Neural cell (in vitro differentiated cells): ENCODE results near the gene RIPK3. TPM values are rescaled to one million over a fixed set of nuclear protein-coding genes. Genes with fewer than 3 reads are reported as not detected.

Experiments
- H2AFZ ChIP-seq: fragments of 200-600, 300-800 bp; sonication (generic), shearing (Covaris generic); 2 replicates; pipeline ENCODE4 v1.6.0; 2014; ENCODE audit warnings: low read depth, mild to moderate bottlenecking, antibody characterized with exemption, low read length, moderate library complexity
- H3F3A ChIP-seq: fragments of 200-600 bp; shearing (Covaris generic); 2 replicates; pipeline ENCODE4 v1.6.1; 2016; ENCODE audit warnings: mild to moderate bottlenecking, moderate library complexity, mixed read lengths, antibody characterized with exemption, low read length; ENCODE audit not compliant: insufficient read depth, poor library complexity, severe bottlenecking
- H3K27ac ChIP-seq: fragments of 200-600, 300-800 bp; sonication (generic), shearing (Covaris generic); 2 replicates; pipeline ENCODE4 v1.5.1; 2014; ENCODE audit warnings: mild to moderate bottlenecking, low read length, moderate library complexity
- H3K27me3 ChIP-seq: fragments of 300-800, 200-600 bp; sonication (generic), shearing (Covaris generic); 2 replicates; pipeline ENCODE4 v1.6.0; 2014; ENCODE audit warnings: mild to moderate bottlenecking, low read depth, low read length, moderate library complexity; ENCODE audit not compliant: insufficient read depth
- H3K36me3 ChIP-seq: fragments of 300-800, 200-600 bp; sonication (generic), shearing (Covaris generic); 2 replicates; pipeline ENCODE4 v1.5.1; 2014; ENCODE audit warnings: mild to moderate bottlenecking, antibody characterized with exemption, low read length, moderate library complexity; ENCODE audit not compliant: insufficient read depth
- H3K4me2 ChIP-seq: fragments of 300-800, 200-600 bp; sonication (generic), shearing (Covaris generic); 2 replicates; pipeline ENCODE4 v1.6.0; 2014; ENCODE audit warnings: mild to moderate bottlenecking, low read length
- H3K4me3 ChIP-seq: fragments of 300-800, 200-600 bp; sonication (generic), shearing (Covaris generic); 2 replicates; pipeline ENCODE4 v1.5.1; 2014; ENCODE audit warnings: mild to moderate bottlenecking, low read length, moderate library complexity
- H3K79me2 ChIP-seq: fragments of 200-600 bp; shearing (Covaris generic); replicated peaks from 2 replicates; pipeline ENCODE4 v1.6.0; 2014; ENCODE audit warnings: mild to moderate bottlenecking, low read length, moderate library complexity; ENCODE audit not compliant: insufficient read depth
- H3K9ac ChIP-seq: fragments of 300-800, 200-600 bp; sonication (generic), shearing (Covaris generic); 2 replicates; pipeline ENCODE4 v1.6.1; 2016; ENCODE audit warnings: mild to moderate bottlenecking, low read length, mixed read lengths
- H3K9me2 ChIP-seq: fragments of 200-600 bp; shearing (Covaris generic); 2 replicates; pipeline ENCODE4 v1.6.1; 2016; ENCODE audit warnings: mild to moderate bottlenecking, low read length, mixed read lengths; ENCODE audit not compliant: insufficient read depth
- H3K9me3 ChIP-seq: fragments of 200-600, 300-800 bp; sonication (generic), shearing (Covaris generic); 2 replicates; pipeline ENCODE4 v1.6.1; 2016; ENCODE audit warnings: mild to moderate bottlenecking, mixed run types, low read length, moderate library complexity, mixed read lengths
- H4K20me1 ChIP-seq: fragments of 200-600 bp; shearing (Covaris generic); 2 replicates; pipeline ENCODE4 v1.6.1; 2016; ENCODE audit warnings: mild to moderate bottlenecking, mixed run types; ENCODE audit not compliant: insufficient read depth
- EP300 ChIP-seq: fragments of 450-650 bp; conservative IDR thresholded peaks from 2 replicates; pipeline ENCODE4 v1.6.1; 2014; ENCODE audit warnings: antibody characterized with exemption, mild to moderate bottlenecking, moderate library complexity; ENCODE audit not compliant: poor library complexity, severe bottlenecking
- EZH2 ChIP-seq: fragments of 200-600, 300-800 bp; shearing (Covaris generic), sonication (generic); IDR thresholded peaks from 2 replicates; pipeline ENCODE4 v1.6.1; 2014; ENCODE audit warnings: antibody characterized with exemption, low read length, borderline replicate concordance, mild to moderate bottlenecking; ENCODE audit not compliant: insufficient read depth, poor library complexity, severe bottlenecking
- MXI1 ChIP-seq: fragments of 450-650 bp; conservative IDR thresholded peaks from 2 replicates; pipeline ENCODE4 v1.6.1; 2014; ENCODE audit warnings: antibody characterized with exemption, mild to moderate bottlenecking; ENCODE audit not compliant: poor library complexity, severe bottlenecking
- POLR2AphosphoS5 ChIP-seq: IDR thresholded peaks from 2 replicates; pipeline ENCODE4 v1.6.1; 2012
- RAD21 ChIP-seq: fragments of 450-650 bp; conservative IDR thresholded peaks from 2 replicates; pipeline ENCODE4 v1.6.1; 2014; ENCODE audit warnings: antibody characterized with exemption, mild to moderate bottlenecking, moderate library complexity
- REST ChIP-seq: IDR thresholded peaks from 2 replicates; pipeline ENCODE4 v1.6.1; 2012; ENCODE audit warnings: borderline replicate concordance
- SMC3 ChIP-seq: fragments of 450-650 bp; conservative IDR thresholded peaks from 2 replicates; pipeline ENCODE4 v1.6.1; 2014; ENCODE audit warnings: antibody characterized with exemption, mild to moderate bottlenecking, moderate library complexity; ENCODE audit not compliant: poor library complexity
- TAF1 ChIP-seq: IDR thresholded peaks from 2 replicates; pipeline ENCODE4 v1.6.1; 2012; ENCODE audit warnings: low read depth
- polyA plus RNA-seq: library from polyadenylated mRNA; depleted of rRNA; stranded (reverse); fragments of >200 nt; gene quantifications from 2 replicates; pipeline ENCODE4 v1.2.3, GENCODE V29; 2014
- TF ChIP-seq, protein P1 (sequence below): fragments of 450-650 bp; IDR thresholded peaks from 2 replicates; pipeline ENCODE4 v1.5.1; 2014; ENCODE audit warnings: antibody characterized with exemption, mild to moderate bottlenecking, moderate library complexity; ENCODE audit not compliant: poor library complexity, severe bottlenecking

The RIPK3 gene
- polyA plus RNA-seq, 1 donor from 2014 or later, result not detected

DNA sequence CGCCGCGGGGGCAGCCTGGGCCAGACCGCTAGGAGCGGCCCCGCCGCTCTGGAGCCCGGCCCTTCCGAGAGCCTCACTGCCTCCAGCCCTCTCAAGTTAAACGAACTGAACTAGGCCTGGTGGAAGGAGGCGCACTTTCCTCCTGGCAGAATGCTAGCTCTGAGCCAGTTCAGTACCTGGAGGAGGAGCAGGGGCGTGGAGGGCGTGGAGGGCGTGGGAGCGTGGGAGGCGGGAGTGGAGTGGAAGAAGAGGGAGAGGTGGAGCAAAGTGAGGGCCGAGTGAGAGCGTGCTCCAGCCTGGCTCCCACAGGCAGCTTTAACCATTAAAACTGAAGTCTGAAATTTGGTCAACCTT, 23.2 kb downstream of the RIPK3 start:
- Histone ChIP-seq H3K4me3 (no peak overlapping the region), H3K36me3 (no peaks in the 10 kb centered on the region), H3K4me2 (no peak overlapping the region), H3K9ac (no peak overlapping the region), H3K9me3 (no peaks in the 10 kb centered on the region), H3K79me2 (no peaks in the 10 kb centered on the region), H3K27ac (no peak overlapping the region), H4K20me1 (no peaks in the 10 kb centered on the region), H2AFZ (no peak overlapping the region), H3K9me2 (no peaks in the 10 kb centered on the region), H3K27me3 (peaks cover 8% of the 10 kb centered on the region), H3F3A (no peaks in the 10 kb centered on the region)
- no peak for TF ChIP-seq MXI1
- TF ChIP-seq SMC3, result no peak
- TF ChIP-seq, protein P1, sequence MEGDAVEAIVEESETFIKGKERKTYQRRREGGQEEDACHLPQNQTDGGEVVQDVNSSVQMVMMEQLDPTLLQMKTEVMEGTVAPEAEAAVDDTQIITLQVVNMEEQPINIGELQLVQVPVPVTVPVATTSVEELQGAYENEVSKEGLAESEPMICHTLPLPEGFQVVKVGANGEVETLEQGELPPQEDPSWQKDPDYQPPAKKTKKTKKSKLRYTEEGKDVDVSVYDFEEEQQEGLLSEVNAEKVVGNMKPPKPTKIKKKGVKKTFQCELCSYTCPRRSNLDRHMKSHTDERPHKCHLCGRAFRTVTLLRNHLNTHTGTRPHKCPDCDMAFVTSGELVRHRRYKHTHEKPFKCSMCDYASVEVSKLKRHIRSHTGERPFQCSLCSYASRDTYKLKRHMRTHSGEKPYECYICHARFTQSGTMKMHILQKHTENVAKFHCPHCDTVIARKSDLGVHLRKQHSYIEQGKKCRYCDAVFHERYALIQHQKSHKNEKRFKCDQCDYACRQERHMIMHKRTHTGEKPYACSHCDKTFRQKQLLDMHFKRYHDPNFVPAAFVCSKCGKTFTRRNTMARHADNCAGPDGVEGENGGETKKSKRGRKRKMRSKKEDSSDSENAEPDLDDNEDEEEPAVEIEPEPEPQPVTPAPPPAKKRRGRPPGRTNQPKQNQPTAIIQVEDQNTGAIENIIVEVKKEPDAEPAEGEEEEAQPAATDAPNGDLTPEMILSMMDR, result no peak
- TF ChIP-seq EP300, result no peak
- TF ChIP-seq POLR2AphosphoS5, result no peak
- no peak for TF ChIP-seq RAD21
- TF ChIP-seq TAF1, result no peak

DNA sequence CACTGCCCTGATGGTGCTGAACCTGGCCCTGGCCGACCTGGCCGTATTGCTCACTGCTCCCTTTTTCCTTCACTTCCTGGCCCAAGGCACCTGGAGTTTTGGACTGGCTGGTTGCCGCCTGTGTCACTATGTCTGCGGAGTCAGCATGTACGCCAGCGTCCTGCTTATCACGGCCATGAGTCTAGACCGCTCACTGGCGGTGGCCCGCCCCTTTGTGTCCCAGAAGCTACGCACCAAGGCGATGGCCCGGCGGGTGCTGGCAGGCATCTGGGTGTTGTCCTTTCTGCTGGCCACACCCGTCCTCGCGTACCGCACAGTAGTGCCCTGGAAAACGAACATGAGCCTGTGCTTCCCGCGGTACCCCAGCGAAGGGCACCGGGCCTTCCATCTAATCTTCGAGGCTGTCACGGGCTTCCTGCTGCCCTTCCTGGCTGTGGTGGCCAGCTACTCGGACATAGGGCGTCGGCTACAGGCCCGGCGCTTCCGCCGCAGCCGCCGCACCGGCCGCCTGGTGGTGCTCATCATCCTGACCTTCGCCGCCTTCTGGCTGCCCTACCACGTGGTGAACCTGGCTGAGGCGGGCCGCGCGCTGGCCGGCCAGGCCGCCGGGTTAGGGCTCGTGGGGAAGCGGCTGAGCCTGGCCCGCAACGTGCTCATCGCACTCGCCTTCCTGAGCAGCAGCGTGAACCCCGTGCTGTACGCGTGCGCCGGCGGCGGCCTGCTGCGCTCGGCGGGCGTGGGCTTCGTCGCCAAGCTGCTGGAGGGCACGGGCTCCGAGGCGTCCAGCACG, 23.8 kb downstream of the RIPK3 start:
- Histone ChIP-seq H3K79me2 (no peaks in the 10 kb centered on the region), H3K27me3 (peaks cover 8% of the 10 kb centered on the region), H3K4me3 (no peak overlapping the region), H3K9me3 (no peaks in the 10 kb centered on the region), H3K4me2 (no peak overlapping the region), H4K20me1 (no peaks in the 10 kb centered on the region), H3F3A (no peaks in the 10 kb centered on the region), H2AFZ (no peak overlapping the region), H3K36me3 (no peaks in the 10 kb centered on the region), H3K9me2 (no peaks in the 10 kb centered on the region), H3K27ac (no peak overlapping the region), H3K9ac (no peak overlapping the region)
- TF ChIP-seq EZH2 (no peak), POLR2AphosphoS5 (no peak), RAD21 (no peak), MXI1 (no peak), REST (no peak), EP300 (no peak), TAF1 (no peak), SMC3 (no peak)
- TF ChIP-seq, protein P1, result no peak
